NCI-H2227 (cell line): ENCODE measurements around the gene TOP1.
"Not testable (repeated sequence)": the region's sequence is repeated elsewhere in the genome, so short reads cannot be mapped to it uniquely, and the experiment has no call there.

Experiments
- DNase-seq: peaks from one replicate; lab custom pipeline; 2025; ENCODE audit not compliant: unreplicated experiment; lab: John Stamatoyannopoulos, UW

The TOP1 gene

DNA sequence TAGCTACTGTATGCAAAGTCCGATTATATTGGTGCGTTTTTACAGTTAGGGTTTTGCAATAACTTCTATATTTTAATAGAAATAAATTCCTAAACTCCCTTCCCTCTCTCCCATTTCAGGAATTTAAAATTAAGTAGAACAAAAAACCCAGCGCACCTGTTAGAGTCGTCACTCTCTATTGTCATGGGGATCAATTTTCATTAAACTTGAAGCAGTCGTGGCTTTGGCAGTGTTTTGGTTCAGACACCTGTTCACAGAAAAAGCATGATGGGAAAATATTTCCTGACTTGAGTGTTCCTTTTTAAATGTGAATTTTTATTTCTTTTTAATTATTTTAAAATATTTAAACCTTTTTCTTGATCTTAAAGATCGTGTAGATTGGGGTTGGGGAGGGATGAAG is 95.0 kb downstream of the TOP1 start:
- DNase-seq = no peak

DNA sequence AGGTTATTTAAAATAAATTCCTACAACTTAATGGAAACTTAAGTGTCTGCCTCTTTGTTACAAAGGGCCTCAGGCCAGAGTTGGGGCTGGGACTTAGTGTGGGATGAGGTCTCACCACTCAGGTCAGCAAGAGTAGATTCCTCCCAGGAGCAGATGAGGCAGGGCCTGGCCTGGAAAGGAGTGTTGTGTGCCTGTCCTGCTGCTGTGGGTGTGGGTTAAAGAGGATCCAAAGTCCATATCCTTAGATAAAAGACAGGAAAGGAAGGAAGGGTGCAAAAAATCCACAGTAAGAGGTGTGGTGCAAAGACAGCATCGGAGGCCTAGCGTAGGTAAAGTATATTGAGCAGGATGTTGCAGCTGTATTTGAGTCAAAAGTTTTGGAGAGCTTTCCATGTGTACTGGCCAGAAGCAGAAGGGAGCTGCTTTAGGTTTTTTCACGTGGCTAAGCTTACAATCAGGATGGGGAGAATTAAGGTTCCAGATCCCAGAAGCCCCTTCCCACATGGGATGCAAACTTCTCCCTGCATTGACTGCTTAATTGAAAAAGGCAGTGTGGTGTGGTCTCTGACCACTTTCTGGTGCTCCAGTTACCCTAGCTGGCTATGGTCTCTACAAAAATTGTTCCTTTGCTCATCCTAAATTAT is 96.0 kb downstream of the TOP1 start:
- DNase-seq = no peak

DNA sequence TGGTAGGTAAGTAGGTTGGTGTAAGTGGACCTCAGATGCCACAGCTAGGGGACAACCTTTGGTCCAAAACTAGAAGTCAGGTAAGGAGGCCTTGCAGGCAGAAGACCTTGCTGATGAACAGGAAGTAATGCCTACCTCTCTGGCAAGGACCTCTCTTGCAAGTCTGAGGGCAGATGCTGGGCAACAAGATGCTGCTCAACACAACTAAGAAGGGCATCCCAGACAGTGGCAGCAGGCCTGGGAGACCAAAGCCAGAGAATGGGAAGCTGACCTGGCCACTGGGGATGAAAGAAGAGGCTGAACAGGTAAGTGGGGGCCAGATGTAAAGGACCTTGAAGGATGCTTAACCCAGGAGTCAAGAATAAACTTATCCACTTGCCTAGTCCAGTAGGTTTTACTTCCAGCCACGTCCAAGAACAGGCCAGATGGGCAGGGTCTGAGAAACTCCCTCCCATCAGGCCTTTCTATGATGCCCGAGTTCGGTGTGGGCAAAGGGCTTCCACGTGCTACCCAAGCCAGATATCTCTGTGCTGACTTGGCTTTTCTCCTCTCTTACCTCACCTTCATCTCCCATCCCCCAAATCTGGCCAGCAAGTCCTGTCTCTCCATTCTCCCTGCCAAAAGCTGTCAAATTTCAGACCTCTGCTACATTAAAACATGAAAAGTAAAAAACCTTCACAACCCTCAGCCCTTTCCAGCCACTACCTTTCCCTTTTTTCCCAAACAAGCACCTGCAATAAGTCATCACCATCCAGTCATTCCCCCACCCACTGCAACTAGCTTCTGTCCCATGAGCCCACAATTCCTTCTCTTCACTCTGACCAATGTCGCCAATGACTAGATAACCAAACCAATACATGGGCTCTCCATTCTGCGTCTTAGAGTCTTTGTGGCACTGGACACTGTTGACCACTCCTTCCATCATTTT is 97.2 kb downstream of the TOP1 start:
- no peak for DNase-seq

DNA sequence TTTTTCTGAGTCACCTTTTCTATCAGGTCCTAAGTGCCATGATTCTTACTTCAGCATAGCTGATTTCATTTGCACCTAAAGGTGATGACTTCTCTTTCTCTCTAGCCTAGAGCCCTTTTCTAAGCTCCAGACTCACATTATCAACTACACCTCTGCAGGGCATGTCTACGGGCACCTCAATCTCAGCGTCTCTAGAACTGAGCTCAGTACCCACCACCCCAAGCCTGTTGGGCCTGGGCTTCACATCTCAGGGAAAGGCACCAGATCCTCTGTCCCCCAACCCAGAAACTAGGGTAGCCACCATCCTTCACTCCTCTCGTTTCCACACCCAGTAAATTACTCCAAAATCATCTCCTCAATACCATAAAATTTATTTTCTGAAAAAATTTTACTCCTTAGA is 98.1 kb downstream of the TOP1 start:
- DNase-seq = no peak

DNA sequence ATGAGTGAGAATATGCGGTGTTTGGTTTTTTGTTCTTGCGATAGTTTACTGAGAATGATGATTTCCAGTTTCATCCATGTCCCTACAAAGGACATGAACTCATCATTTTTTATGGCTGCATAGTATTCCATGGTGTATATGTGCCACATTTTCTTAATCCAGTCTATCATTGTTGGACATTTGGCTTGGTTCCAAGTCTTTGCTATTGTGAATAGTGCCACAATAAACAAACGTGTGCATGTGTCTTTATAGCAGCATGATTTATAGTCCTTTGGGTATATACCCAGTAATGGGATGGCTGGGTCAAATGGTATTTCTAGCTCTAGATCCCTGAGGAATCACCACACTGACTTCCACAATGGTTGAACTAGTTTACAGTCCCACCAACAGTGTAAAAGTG is 99.7 kb downstream of the TOP1 start:
- DNase-seq = not testable (repeated sequence)

DNA sequence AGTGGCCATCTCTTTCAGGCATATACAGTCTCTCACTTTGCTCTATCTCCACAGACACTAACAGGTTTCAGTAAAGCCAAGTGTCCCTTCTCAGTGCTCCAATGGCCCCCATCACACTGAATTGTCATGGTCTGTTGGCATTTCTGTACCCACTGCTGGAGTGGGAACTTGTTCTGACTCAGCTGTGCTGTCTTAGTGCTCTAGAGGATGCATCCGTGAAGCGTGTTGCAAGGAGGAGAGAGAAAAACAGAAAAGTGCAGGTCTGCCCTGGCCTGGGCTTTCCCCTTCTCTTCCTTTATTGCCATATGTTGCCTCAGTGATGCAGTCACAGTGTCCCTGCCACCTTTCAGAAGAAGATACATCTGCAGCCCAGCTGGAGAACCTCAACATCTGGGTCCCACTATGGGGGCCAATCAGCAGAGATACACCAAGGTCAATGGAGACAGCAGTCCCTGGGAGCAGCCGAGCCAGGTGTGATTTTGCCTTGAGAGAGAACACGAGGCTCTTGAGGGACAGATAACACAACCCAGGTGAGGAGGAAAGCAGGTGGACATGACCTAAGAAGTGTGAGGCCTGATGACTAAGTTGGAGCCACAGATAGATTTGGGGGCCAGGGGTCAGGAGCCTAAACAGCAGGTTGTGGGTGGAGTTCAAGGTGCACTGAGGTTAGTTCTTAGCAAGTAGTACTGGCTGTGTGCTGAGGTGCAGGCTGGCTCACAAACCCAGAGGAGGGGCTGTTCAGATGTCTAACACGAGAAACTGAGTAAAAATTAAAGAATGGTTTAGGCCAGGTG is 103.2 kb downstream of the TOP1 start:
- DNase-seq = no peak

DNA sequence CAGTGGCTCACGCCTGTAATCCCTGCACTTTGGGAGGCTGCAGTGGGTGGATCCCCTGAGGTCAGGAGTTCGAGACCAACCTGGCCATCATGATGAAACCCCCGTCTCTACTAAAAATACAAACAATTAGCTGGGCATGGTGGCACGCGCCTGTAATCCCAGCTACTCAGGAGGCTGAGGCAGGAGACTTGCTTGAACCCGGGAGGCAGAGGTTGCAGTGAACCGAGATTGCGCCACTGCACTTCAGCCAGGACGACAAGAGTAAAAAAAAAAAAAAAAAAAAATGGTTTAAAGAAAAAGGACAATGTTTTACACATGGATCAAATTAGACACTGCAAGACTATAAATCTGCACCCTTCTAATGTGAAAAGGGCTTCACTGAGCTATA is 103.8 kb downstream of the TOP1 start:
- DNase-seq = not testable (repeated sequence)

DNA sequence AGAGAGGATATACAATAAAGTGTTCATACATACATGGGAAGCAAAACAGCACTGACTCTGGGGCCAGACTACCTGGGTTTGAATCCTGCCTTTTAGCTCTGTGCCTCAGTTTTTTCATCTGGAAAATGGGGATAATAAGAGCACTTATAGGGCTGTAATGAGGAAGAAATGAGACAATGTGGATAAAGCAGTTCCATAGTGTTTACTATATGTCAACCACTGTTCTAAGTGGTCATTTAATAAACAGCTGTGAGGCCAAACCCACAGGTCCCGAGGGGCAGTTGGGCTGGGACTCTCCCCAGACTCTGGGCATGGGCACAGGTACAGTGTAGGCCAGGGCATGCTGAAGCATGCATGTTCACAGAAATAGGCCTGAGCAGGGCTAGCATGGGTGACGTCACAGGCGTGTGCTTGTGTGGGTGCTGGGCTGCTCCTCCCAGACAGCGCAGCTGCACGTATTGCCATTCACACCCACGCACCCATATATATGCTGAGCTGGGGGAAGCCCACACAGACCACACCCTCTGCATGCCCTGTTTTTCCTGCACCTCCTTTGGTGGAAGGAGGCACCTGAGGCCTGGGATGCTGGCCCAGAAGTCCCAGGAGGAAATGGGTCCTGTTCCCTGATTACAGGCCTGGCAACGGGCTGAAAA is 105.2 kb downstream of the TOP1 start:
- no peak for DNase-seq

DNA sequence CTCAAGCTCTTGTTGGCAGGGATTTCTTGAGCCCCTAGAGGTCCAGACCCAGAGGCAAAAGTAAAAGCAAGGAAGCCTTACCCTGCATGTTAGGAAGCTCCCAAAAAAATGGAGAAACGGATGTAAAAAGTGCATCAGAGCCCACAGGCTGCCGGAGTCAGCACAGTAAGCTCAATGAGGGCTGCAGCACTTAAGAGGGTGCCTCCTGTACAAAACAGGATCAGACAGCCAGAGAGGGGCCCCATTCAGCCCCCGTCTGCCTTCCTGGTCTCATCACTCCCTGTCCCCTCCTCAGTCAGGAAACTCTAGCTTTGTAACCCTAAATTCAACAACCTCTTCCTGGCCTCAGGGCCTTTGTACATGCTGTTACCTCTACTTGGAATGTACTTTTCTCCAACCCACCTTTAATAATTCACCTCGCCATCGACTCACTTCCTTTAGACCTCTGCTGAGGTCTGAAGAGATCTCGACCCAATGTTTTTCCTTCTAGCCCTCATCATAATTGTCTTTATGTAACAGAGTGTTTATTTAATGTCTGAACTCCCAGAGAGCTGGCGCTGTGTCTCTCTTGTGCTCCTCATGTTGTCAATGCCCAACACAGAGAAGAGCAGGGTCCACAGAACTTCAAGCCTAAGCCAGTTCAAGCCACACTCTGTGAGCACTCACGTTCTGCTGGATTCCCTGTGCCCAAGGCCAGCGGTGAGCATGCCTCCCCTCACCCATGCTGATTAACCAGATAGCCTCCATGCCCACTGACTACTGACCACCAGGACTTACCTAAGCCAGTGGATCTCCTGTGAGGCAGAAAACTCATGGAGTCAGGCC is 106.0 kb downstream of the TOP1 start:
- no peak for DNase-seq

DNA sequence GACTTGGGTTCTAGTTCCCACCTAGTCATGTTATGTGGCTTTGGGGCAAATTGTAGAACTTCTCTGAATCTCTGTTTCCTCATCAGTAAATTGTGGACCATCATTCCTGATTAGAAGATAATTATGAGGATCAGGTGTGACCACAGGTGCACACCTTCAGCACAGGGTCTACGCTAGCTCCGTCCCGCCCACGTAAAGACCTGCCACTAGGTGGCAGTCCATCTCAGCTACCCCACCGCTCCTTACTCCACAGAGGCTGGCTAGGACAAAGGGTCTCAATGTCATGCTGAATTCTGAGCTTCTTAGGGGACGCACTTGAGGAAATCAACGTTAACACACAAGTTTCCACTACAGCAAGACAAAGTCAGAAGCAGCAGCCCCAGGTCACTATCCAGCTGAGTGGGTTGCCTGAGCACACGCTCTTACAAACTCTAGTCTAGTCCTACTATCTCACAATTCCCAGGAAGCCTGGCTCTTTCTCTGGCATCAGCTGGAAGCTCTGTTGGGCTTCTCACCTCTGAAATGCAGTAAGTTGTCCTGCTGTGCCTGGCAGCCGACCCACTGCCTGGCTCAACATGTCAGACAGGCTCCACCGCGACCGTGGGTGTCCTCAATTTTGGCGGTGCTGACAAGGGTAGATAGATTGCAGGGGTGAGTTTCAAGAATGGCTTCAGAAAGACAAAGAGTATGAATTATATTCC is 106.7 kb downstream of the TOP1 start:
- peak; percentile 32 for DNase-seq

DNA sequence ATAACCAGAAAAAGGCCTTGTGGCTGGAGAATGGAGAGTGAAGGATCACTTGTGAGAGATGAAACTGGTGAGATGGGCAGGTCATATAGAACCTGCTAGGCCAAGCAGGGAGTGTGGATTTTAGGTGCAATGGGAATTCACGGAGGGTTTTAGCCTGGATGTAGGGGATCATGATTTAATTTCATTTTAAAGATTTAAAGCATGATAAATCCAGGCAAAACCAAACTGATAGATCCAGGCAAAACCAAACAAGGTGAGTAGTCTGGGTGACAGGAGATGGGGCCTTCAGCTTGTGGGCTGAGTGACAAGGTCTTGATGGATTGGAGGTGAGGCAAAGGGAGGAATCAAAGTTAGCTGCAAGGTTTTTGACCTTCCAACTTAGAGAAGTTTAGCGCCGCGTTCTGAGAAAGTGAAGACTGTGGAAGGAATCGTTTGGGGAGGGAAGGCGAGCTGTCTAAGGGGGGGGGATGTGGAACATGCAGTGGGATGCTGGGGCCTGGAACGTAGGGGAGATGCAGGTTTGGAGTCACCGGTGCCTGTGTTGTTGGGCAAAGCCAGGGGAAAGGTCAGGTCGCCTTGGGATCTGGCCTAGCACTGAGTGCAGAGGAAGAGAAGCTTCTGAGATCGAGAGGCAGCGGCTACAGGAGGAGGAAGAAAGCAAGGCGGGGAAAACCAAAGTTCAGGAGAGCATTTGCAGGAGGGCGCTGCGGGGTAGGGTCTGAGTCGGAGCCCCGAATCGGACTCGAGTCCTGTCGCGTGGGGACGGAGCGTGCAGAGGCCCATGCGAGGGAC is 107.5 kb downstream of the TOP1 start:
- peak; percentile 70 for DNase-seq

DNA sequence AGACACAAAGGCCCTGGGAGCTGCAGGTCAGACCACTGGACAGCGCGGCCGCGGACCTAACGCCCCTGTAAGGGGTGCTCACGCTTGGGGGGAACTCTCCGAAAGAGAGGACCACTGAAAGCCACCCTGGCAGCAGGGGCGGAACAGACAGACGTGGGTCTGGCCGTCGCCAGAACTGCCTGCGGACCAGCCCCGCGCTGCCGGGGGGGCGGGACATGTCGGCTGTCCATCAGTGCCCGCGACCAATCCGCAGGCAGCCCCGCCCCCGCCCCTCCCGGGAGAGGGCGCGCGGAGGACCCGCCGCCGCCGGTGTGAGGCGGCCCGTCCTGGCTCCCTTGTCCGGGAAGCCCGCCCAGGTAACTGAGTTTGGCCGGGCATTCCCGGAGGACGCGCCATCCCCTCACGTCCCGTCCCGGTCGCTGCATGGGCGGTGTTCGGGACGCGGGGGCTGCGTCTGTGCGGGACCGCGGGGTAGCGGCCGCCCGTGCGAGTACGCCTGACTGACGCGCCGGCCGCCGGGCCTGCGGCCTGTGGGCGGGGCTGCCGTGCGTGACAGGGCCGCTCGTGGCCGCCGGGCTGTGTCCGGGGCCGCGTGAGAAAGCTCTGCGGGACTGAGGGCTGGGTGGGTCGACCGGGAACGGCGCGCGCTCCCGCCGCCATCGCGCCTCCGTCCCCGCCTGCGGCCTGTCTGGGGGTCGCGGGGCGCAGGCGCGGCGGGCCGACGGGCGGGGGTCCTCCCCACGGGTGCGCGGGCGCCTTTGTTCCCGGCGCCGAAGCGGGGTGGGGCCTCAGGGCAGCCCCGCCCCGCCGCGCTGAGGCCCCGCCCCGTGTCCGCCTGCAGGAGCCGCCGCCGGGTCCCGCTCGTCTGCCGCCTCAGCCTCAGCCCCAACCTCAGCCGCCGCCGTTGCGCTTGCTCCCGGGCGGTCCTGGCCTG is 108.3 kb downstream of the TOP1 start, which contains the start of gene PLCG1:
PLCG1 (plus strand) TSS at position 864 of the 934 bp plus-strand sequence. CDS start 99 bp downstream, outside the sequence.
- DNase-seq = peak; percentile 93

DNA sequence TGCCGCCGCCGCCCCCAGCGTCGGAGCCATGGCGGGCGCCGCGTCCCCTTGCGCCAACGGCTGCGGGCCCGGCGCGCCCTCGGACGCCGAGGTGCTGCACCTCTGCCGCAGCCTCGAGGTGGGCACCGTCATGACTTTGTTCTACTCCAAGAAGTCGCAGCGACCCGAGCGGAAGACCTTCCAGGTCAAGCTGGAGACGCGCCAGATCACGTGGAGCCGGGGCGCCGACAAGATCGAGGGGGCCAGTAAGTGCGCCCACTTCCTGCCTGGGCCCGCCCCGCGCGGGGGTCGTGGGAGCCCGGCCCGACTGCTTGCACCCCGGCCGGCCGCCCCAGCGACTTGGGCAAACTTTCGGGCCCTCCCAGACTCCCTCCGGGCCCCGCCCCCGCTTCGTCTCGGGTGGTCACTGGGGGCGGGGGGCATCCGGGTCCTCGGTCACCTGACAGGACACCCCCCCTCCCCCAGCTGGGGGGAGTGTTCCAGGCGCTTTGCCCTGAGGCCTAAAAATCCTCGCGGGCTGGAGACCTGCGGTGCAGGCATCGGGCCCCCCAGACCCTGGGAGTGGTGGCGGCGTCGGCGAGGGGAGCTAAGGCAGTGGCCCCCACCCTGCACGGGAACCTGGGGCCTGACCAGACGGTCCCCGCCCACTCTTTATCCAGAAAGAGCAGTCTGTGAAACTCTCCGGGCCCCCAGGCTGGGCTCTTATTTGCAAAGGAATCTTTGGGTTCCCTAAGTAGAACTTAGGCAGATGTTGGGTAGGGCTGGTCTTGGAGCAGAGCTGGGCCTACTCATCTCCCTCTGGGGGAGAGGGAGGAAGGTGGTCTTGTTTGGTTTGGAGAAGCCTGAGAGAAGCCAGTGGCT is 109.2 kb downstream of the TOP1 start:
- peak; percentile 81 for DNase-seq

DNA sequence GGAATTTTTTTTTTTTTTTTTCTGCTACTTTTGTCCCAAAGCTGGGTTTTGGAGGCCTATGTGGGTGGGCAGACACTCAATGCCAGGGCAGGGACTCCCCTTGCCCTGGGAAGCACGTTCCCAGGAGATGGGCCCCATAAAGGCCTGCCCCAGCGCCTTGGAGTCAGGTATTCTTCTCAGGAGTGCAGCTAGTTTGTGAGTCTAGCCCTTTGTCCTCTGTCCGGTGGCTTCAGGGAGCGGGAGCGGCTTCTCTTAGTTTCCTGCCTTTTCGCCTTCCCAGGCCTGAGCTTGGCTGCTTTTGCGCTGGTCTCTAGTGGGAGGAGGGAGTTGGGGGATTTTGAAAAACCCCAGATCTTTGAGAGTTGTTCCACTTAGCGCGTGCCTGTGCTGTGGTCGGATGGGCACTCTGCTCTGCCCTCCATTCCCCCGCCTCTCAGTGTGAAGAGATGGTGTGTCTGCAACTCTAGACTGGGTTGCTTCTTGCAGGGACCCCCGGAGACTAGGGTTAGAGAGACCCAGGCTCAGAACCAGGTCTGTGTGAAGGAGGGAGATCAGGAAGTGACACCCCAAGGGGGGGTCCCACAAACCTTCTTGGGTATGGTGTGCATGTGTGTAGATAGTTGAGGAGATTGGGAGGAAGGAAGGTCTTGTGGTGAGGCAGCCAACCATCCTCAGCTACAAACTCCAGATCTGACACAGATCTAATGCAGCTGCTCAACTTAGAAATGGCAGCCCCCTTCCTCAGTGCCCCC is 110.0 kb downstream of the TOP1 start:
- DNase-seq = no peak

DNA sequence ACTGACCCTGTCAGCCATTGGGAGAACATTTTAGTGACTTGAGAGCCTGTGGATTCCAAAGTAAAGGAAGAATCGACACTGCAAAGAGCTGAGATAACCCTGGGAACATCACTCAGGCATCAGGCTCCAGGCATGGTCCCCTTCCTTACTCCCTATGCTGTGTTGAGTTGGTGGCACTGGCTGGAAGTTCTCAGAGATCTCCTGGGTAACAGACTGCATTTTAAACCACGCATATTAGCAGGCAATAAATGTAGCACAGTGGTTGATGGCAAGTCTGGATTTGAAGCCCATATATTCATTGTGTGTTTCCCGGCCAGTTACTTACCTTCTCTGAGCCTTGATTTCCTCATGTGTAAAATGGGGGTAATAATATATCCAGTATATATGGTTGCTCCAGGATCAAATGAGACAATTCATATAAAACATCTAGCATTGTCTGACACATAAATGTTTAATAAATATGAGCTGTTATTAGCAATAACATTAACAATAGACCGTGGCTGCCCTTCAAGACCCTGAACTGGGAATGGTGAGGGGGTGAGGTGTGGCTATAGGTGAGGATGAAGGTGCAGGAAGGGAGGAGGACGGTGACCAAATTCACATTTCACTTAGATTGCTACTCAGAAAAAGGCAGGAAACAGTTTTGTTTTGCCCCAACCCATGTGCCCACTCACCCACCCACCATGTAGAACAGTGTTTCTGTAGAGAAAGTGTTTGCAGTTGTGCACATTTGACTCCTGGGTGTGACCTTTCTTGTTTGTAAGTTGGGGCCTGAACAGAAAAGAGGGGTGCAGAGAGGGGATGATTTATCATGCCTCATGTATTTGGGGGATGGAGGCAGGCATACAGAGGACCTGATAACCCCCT is 110.8 kb downstream of the TOP1 start:
- DNase-seq = no peak
